Progenitor cell of endocrine pancreas (in vitro differentiated cells): Measurements from ENCODE around the gene CARS2. TPM values are rescaled to one million over a fixed set of nuclear protein-coding genes. Genes with fewer than 3 reads are reported as not detected.
A peak's percentile ranks its signal among the peaks of the same experiment; 100 is the strongest.
"Not testable (repeated sequence)": the region's sequence is repeated elsewhere in the genome, so short reads cannot be mapped to it uniquely, and the experiment has no call there.

Experiments
- DNase-seq: peaks from one replicate; pipeline ENCODE4 v3.0.0; 2021; ENCODE audit warnings: low spot score; ENCODE audit not compliant: unreplicated experiment
- H3K27ac Mint-ChIP-seq: 2 replicates; pipeline ENCODE4 v1.8.0; 2021; ENCODE audit warnings: mild to moderate bottlenecking, moderate library complexity, mixed read lengths
- H3K27me3 Mint-ChIP-seq: 2 replicates; pipeline ENCODE4 v1.8.0; 2021; ENCODE audit warnings: mixed read lengths
- H3K36me3 Mint-ChIP-seq: 2 replicates; pipeline ENCODE4 v1.8.0; 2022; ENCODE audit warnings: mixed read lengths; ENCODE audit not compliant: insufficient read depth
- H3K4me1 Mint-ChIP-seq: 2 replicates; pipeline ENCODE4 v1.8.0; 2021; ENCODE audit warnings: low read depth, mixed read lengths
- H3K4me3 Mint-ChIP-seq: 2 replicates; pipeline ENCODE4 v1.8.0; 2021; ENCODE audit warnings: low read depth, mild to moderate bottlenecking, moderate library complexity, mixed read lengths
- H3K9me3 Mint-ChIP-seq: 2 replicates; pipeline ENCODE4 v1.8.0; 2021; ENCODE audit warnings: low read depth, mixed read lengths
- total RNA-seq: library from RNA; stranded (reverse); gene quantifications from 2 replicates; pipeline ENCODE4 v1.2.1, GENCODE V29; 2021
- TF ChIP-seq, protein P1 (sequence below): fragments of 200-600 bp; sonication (generic); IDR thresholded peaks from one replicate; pipeline ENCODE4 v1.5.0; 2021; ENCODE audit warnings: antibody characterized with exemption, mild to moderate bottlenecking; ENCODE audit not compliant: unreplicated experiment

The CARS2 gene
- total RNA-seq, 1 donor from 2014 or later: 90.4 TPM

DNA sequence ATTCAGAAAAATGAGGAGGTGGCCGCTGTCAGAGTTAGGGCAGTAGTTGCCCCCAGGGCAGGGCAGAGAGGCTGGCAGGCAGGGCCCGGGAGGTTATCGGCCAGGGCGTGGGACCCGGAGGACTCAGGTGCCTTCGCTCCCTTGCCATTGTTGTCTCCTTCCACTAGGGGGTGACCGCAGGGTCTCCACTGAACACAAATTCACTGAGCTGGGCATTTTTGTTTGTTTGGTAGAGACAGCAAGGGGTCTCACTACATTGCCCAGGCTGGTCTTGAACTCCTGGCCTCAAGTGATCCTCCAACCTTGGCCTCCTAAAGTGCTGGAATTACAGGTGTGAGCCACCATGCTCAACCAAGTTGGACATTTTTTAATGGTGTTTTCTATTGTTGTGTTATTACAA is 25.1 kb downstream of the CARS2 start:
- H3K9me3 Mint-ChIP-seq: peaks cover 3% of the 10 kb centered on the region
- no peak for DNase-seq
- peaks cover 37% of the 10 kb centered on the region for H3K36me3 Mint-ChIP-seq
- H3K4me3 Mint-ChIP-seq: no peak overlapping the region
- no peaks in the 10 kb centered on the region for H3K4me1 Mint-ChIP-seq
- H3K27me3 Mint-ChIP-seq: no peaks in the 10 kb centered on the region
- TF ChIP-seq, protein P1, sequence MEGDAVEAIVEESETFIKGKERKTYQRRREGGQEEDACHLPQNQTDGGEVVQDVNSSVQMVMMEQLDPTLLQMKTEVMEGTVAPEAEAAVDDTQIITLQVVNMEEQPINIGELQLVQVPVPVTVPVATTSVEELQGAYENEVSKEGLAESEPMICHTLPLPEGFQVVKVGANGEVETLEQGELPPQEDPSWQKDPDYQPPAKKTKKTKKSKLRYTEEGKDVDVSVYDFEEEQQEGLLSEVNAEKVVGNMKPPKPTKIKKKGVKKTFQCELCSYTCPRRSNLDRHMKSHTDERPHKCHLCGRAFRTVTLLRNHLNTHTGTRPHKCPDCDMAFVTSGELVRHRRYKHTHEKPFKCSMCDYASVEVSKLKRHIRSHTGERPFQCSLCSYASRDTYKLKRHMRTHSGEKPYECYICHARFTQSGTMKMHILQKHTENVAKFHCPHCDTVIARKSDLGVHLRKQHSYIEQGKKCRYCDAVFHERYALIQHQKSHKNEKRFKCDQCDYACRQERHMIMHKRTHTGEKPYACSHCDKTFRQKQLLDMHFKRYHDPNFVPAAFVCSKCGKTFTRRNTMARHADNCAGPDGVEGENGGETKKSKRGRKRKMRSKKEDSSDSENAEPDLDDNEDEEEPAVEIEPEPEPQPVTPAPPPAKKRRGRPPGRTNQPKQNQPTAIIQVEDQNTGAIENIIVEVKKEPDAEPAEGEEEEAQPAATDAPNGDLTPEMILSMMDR: peak; percentile 50
- H3K27ac Mint-ChIP-seq: no peak overlapping the region

DNA sequence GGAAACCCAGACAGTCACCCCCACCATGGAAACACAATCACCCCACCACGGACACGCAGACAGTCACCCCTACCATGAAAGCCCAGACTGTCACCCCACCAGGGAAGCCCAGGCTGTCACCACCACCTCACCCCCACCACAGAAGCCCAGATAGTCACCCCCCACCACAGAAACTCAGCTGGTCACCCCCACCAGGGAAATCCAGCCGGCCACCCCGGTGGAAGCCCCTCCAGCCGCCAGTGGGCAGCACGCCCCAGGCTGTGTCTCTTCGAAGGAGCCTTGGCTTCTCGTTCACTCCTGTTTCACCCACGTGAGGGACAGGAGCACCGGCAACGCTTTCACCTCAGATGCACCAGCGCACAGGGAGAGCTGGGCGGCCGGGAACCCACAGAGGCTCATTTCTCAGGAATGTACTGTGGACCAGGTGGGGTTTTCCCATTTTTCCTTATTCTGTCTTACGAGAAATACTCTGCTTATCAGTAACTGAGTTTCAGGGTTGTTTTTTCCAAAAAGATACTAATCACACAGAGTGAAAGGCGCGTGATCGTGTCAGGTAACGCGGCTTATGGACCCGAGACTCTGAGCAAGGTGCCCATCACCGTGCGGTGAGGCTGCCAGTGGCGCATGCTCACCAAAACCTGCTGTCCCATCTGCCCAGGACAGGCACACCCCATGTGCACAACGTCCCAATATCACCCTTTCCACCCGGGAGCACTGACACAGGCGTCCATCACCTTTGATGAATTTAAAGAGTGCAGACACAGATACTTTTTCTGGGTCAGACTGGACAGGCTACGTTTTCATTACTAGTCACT is 28.0 kb downstream of the CARS2 start:
- H3K27ac Mint-ChIP-seq: peak overlapping the region; percentile 28
- H3K36me3 Mint-ChIP-seq: peaks cover 52% of the 10 kb centered on the region
- TF ChIP-seq, protein P1: no peak
- H3K4me1 Mint-ChIP-seq: no peaks in the 10 kb centered on the region
- H3K4me3 Mint-ChIP-seq: no peak overlapping the region
- no peak for DNase-seq
- peaks cover 3% of the 10 kb centered on the region for H3K9me3 Mint-ChIP-seq
- H3K27me3 Mint-ChIP-seq: no peaks in the 10 kb centered on the region

DNA sequence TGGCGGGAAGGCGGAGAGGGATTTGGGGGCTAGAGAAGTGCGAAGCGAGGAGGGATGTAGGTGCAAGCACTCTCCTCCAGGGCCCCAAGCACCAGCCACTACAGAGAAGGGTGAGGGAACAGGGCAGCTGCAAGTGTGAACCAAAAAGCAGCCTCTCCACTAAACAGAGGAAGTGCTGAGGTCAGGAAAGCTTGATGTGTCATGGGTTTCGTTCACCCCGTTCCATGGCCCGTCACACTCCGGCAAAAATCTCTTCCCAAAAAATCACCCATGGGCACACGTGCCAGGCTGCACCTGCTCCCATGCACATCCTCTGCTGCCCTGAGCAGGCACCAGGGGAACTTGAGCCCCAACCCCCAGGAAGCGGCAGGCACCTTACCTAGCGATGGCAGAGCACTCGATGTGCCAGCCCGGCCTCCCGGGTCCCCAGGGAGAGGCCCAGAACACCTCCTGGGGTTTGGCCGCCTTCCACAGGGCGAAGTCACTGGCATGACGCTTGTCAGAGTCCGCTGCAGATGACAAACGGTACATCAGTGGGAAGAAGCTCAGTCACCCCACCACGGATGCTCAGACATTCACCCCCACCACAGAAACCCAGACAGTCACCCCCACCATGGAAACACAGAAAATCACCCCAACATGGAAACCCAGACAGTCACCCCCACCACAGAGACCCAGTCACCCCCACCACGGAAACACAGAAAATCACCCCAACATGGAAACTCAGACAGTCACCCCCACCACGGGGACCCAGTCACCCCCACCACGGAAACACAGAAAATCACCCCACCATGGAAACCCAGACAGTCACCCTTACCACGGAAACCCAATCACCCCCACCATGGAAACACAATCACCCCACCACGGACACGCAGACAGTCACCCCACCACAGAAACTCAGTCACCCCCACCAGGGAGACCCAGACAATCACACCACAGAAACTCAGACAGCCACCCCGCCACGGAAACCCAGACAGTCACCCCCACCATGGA is 29.0 kb downstream of the CARS2 start:
- DNase-seq: no peak
- Mint-ChIP-seq H3K4me3 (no peak overlapping the region), H3K27me3 (no peaks in the 10 kb centered on the region), H3K27ac (no peak overlapping the region), H3K9me3 (peaks cover 7% of the 10 kb centered on the region), H3K36me3 (peaks cover 61% of the 10 kb centered on the region), H3K4me1 (no peaks in the 10 kb centered on the region)
- TF ChIP-seq, protein P1: no peak

GRCh38 chr13:110669814-110670213 is 36.1 kb downstream of the CARS2 start:
- not testable (repeated sequence) for H3K4me3 Mint-ChIP-seq, H3K4me1 Mint-ChIP-seq, DNase-seq, H3K27me3 Mint-ChIP-seq, H3K27ac Mint-ChIP-seq
- H3K9me3 Mint-ChIP-seq: peaks cover 14% of the 10 kb centered on the region
- H3K36me3 Mint-ChIP-seq: peaks cover 66% of the 10 kb centered on the region

- H3K36me3 Mint-ChIP-seq: peaks cover 60% of the 10 kb centered on the region
- no peak for DNase-seq
- no peak overlapping the region for H3K27ac Mint-ChIP-seq
- H3K9me3 Mint-ChIP-seq: peaks cover 14% of the 10 kb centered on the region
- no peaks in the 10 kb centered on the region for H3K27me3 Mint-ChIP-seq
- H3K4me1 Mint-ChIP-seq: no peaks in the 10 kb centered on the region
- H3K4me3 Mint-ChIP-seq: no peak overlapping the region
- TF ChIP-seq, protein P1: no peak
Observed at GRCh38 chr13:110669036-110669435, 36.9 kb downstream of the CARS2 start.
